Thyroid gland (tissue), 4 donors: ENCODE results near the gene KANK3.

ENCODE experiments used
- POLR2A ChIP-seq, 2 donors: fragments of 450-650 bp; IDR thresholded peaks; one replicate each; pipeline ENCODE4 v1.6.1; 2017; ENCODE audit warnings: antibody characterized with exemption in 2 of 2, mild to moderate bottlenecking in 2 of 2, moderate library complexity in 1 of 2
- TF ChIP-seq, protein P1 (sequence below), 6 experiments: fragments of 200-600 bp in 3 of 6; fragments of 450-650 bp in 3 of 6; sonication (generic) in 3 of 6; IDR thresholded peaks; one replicate each; pipeline ENCODE4 v1.5.1; 2016 to 2019; ENCODE audit warnings: antibody characterized with exemption in 6 of 6, mild to moderate bottlenecking in 2 of 6, inconsistent platforms in 1 of 6, moderate library complexity in 1 of 6

DNA sequence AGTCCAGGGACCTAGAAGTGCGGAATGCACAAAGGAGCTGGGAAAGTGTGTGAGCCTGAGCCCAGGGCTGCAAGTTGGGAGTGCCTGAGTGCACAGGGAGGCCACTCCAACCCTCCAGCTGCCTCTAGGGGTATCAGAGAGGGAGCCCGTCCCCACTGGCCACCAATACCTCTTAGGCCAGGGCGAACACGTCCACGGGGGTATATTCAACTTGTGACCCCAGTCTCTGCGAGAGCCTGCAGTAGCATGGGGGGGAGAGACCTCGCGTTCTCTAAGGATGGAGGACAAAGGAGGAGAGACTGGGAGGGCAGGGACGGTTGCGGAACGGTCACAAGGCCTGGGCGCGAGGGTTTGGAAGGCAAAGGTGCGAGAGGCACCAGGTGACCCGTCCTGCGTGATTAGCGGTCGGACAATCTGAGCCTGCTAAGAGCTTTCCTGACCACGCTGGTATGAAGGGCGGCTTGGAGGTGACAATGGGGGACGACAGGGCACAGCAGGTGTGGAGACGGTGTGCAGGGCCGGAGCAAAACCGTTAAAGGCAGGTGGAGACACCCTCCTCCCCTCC, 35.6 kb downstream of the KANK3 start:
- TF ChIP-seq, protein P1, sequence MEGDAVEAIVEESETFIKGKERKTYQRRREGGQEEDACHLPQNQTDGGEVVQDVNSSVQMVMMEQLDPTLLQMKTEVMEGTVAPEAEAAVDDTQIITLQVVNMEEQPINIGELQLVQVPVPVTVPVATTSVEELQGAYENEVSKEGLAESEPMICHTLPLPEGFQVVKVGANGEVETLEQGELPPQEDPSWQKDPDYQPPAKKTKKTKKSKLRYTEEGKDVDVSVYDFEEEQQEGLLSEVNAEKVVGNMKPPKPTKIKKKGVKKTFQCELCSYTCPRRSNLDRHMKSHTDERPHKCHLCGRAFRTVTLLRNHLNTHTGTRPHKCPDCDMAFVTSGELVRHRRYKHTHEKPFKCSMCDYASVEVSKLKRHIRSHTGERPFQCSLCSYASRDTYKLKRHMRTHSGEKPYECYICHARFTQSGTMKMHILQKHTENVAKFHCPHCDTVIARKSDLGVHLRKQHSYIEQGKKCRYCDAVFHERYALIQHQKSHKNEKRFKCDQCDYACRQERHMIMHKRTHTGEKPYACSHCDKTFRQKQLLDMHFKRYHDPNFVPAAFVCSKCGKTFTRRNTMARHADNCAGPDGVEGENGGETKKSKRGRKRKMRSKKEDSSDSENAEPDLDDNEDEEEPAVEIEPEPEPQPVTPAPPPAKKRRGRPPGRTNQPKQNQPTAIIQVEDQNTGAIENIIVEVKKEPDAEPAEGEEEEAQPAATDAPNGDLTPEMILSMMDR (IDR thresholded peaks at IDR 0.05): no peak
- TF ChIP-seq POLR2A (IDR thresholded peaks at IDR 0.05): no peak
